Smooth muscle cell (in vitro differentiated cells): ENCODE measurements around the gene PLA2G4D. TPM values are rescaled to one million over a fixed set of nuclear protein-coding genes. Genes with fewer than 3 reads are reported as not detected.

Source experiments
- DNase-seq: peaks from one replicate; lab custom pipeline; 2025; ENCODE audit not compliant: unreplicated experiment; lab: John Stamatoyannopoulos, UW
- H2AFZ ChIP-seq: fragments of 200-600 bp; sonication (generic); 2 replicates; pipeline ENCODE4 v1.6.0; 2016; ENCODE audit warnings: antibody characterized with exemption, low read depth, mild to moderate bottlenecking
- H3F3A ChIP-seq: fragments of 200-600 bp; sonication (generic); 2 replicates; pipeline ENCODE4 v1.6.0; 2017; ENCODE audit warnings: antibody characterized with exemption, low read depth
- H3K27ac ChIP-seq: fragments of 200-600 bp; sonication (generic); 2 replicates; pipeline ENCODE4 v1.5.1; 2016; ENCODE audit warnings: low read depth, mild to moderate bottlenecking
- H3K27me3 ChIP-seq: fragments of 200-600 bp; sonication (generic); 2 replicates; pipeline ENCODE4 v1.6.1; 2016; ENCODE audit warnings: low read depth, mild to moderate bottlenecking
- H3K36me3 ChIP-seq: fragments of 200-600 bp; sonication (generic); 2 replicates; pipeline ENCODE4 v1.5.1; 2016; ENCODE audit warnings: low read depth
- H3K4me1 ChIP-seq: fragments of 200-600 bp; sonication (generic); 2 replicates; pipeline ENCODE4 v1.5.1; 2016; ENCODE audit warnings: low read depth
- H3K4me2 ChIP-seq: fragments of 200-600 bp; sonication (generic); 2 replicates; pipeline ENCODE4 v1.6.0; 2016; ENCODE audit warnings: mild to moderate bottlenecking
- H3K4me3 ChIP-seq: fragments of 200-600 bp; sonication (generic); 2 replicates; pipeline ENCODE4 v1.5.1; 2016; ENCODE audit warnings: mild to moderate bottlenecking
- H3K79me2 ChIP-seq: fragments of 200-600 bp; sonication (generic); 2 replicates; pipeline ENCODE4 v1.6.0; 2016; ENCODE audit warnings: low read depth, mild to moderate bottlenecking
- H3K9ac ChIP-seq: fragments of 200-600 bp; sonication (generic); 2 replicates; pipeline ENCODE4 v1.6.0; 2016; ENCODE audit warnings: low read depth
- H3K9me3 ChIP-seq: fragments of 200-600 bp; sonication (generic); replicated peaks from 2 replicates; pipeline ENCODE4 v1.5.1; 2016; ENCODE audit warnings: low read depth
- H4K20me1 ChIP-seq: fragments of 200-600 bp; sonication (generic); 2 replicates; pipeline ENCODE4 v1.6.0; 2016; ENCODE audit warnings: low read depth
- CTCF ChIP-seq: fragments of 200-600 bp; sonication (generic); IDR thresholded peaks from 2 replicates; pipeline ENCODE4 v1.5.1; 2017; ENCODE audit warnings: borderline replicate concordance, mild to moderate bottlenecking, antibody characterized with exemption; ENCODE audit not compliant: insufficient read depth, poor library complexity, severe bottlenecking
- WGBS: methylation state at CpG from one replicate; pipeline ENCODE4 v1.1.7; 2016; ENCODE audit warnings: low lambda C conversion rate; 5-methylcytosine and 5-hydroxymethylcytosine counted together
- polyA plus RNA-seq: library from polyadenylated mRNA; unstranded; fragments of >200 nt; fragmentation: Nextera tagmentation; extraction: Ambion mirVana; gene quantifications from 2 replicates; pipeline ENCODE4 v1.2.1, GENCODE V29; 2016
- total RNA-seq: library from RNA; depleted of rRNA; stranded (reverse); fragments of >200 nt; gene quantifications from 2 replicates; pipeline ENCODE4 v1.2.3, GENCODE V29; 2014

PLA2G4D gene
- total and polyA plus RNA-seq, 2 experiments from 2014 or later: 0.17 to 0.36 TPM

GRCh38 chr15:42053010-42053409 is 41.4 kb downstream of the PLA2G4D start:
- H3K4me3 ChIP-seq: no peak overlapping the region
- no peak overlapping the region for H3K9ac ChIP-seq
- H3K36me3 ChIP-seq: no peaks in the 10 kb centered on the region
- TF ChIP-seq CTCF: no peak
- no peak overlapping the region for H3K27ac ChIP-seq
- no peak overlapping the region for H3K4me2 ChIP-seq
- 56% methylated on average over 4 of the region's 4 CpGs for WGBS
- DNase-seq: no peak
- no peaks in the 10 kb centered on the region for H3F3A ChIP-seq
- H3K9me3 ChIP-seq: no peaks in the 10 kb centered on the region
- no peak overlapping the region for H2AFZ ChIP-seq
- H3K4me1 ChIP-seq: no peaks in the 10 kb centered on the region
- H4K20me1 ChIP-seq: no peaks in the 10 kb centered on the region
- peaks cover 4% of the 10 kb centered on the region for H3K27me3 ChIP-seq
- H3K79me2 ChIP-seq: no peaks in the 10 kb centered on the region

GRCh38 chr15:42050484-42051255 is 43.7 kb downstream of the PLA2G4D start:
- H3K27ac ChIP-seq: no peak overlapping the region
- TF ChIP-seq CTCF: no peak
- H3K4me2 ChIP-seq: no peak overlapping the region
- no peak overlapping the region for H3K4me3 ChIP-seq
- 64% methylated on average over 10 of the region's 10 CpGs for WGBS
- H3K27me3 ChIP-seq: peaks cover 4% of the 10 kb centered on the region
- H3K9ac ChIP-seq: no peak overlapping the region
- no peaks in the 10 kb centered on the region for H4K20me1 ChIP-seq
- no peaks in the 10 kb centered on the region for H3K79me2 ChIP-seq
- DNase-seq: no peak
- no peaks in the 10 kb centered on the region for H3K9me3 ChIP-seq
- no peaks in the 10 kb centered on the region for H3K4me1 ChIP-seq
- H3K36me3 ChIP-seq: no peaks in the 10 kb centered on the region
- no peaks in the 10 kb centered on the region for H3F3A ChIP-seq
- no peak overlapping the region for H2AFZ ChIP-seq

- no peak for TF ChIP-seq CTCF
- WGBS: 60% methylated on average over 8 of the region's 8 CpGs
- no peak for DNase-seq
- no peaks in the 10 kb centered on the region for H4K20me1 ChIP-seq
- no peaks in the 10 kb centered on the region for H3F3A ChIP-seq
- H3K4me1 ChIP-seq: no peaks in the 10 kb centered on the region
- H3K27me3 ChIP-seq: no peaks in the 10 kb centered on the region
- no peak overlapping the region for H3K4me2 ChIP-seq
- H3K79me2 ChIP-seq: no peaks in the 10 kb centered on the region
- no peak overlapping the region for H3K27ac ChIP-seq
- H2AFZ ChIP-seq: no peak overlapping the region
- no peaks in the 10 kb centered on the region for H3K36me3 ChIP-seq
- no peak overlapping the region for H3K9ac ChIP-seq
- H3K9me3 ChIP-seq: no peaks in the 10 kb centered on the region
- no peak overlapping the region for H3K4me3 ChIP-seq
These were observed 45.6 kb downstream of the PLA2G4D start for GRCh38 chr15:42048821-42049200.
